Stimulated activated CD4-positive, alpha-beta T cell treated with anti-CD3 and anti-CD28 coated beads, Interleukin-12 subunit alpha, Interleukin-12 subunit beta, amount 100 ng/mL, for 4 hours (primary cell): ENCODE data around the gene TNRC6B.
"Not testable (repeated sequence)": the region's sequence is repeated elsewhere in the genome, so short reads cannot be mapped to it uniquely, and the experiment has no call there.

ENCODE experiments used
- DNase-seq: peaks from one replicate; pipeline ENCODE4 v3.0.0-alpha.2; 2020

Gene TNRC6B

GRCh38 chr22:40376149-40376548 is 198.4 kb downstream of the TNRC6B start:
- no peak for DNase-seq

DNA sequence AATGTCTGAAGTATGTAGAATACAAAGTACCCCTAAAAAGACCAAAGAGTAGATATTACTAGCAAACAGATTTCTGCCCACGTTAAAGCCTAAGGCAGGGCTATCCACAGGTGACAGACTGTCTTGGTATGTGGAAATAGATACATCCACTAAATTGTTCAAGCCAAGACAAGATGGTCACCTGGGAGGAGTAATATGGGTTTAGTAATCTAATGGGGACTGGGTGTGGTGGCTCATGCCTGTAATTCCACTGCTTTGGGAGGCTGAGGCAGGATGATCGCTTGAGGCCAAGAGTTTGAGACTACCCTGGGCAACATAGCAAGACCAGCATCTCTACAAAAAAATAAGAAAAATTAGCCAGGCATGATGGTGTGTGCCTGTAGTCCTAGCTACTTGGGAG is 200.2 kb downstream of the TNRC6B start:
- DNase-seq, result no peak

DNA sequence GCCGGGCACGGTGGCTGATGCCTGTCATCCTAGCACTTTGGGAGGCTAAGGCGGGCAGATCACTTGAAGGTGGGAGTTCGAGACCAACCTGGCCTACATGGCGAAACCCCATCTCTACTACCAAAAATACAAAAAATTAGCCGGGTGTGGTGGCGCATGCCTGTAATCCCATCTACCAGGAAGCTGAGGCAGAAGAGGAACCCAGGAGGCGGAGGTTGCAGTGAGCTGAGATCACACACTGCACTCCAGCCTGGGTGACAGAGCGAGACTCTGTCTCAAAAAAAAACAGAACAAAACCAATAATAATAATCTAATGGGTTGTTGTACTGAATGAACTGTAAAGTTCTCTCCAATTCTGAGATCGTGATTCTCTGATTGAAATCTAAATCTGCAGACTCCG is 200.7 kb downstream of the TNRC6B start:
- DNase-seq, result not testable (repeated sequence)

DNA sequence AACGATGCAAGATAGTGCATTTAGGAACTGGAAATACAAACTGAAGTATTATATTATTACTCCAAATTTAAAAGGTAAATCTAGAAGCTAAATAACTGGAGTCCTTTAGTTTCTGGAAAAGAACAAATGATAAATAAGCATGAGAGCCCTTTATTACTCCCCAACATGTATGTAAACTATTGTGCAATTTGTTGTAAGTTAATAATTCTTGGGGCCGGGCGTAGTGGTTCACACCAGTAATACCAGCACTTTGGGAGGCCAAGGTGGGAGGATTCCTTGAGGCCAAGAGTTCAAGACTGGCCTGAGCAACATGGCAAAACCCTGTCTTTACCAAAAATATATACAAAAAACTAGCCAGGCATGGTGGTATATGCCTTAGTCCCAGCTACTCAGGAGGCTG is 203.7 kb downstream of the TNRC6B start:
- DNase-seq, result no peak

- DNase-seq, result no peak
Observed at GRCh38 chr22:40383905-40384304, 206.2 kb downstream of the TNRC6B start.

GRCh38 chr22:40385036-40385782 is 207.5 kb downstream of the TNRC6B start:
- peak; percentile 17 for DNase-seq
